Fibroblast of lung (primary cell): ENCODE data around the gene KIAA1549. TPM values are rescaled to one million over a fixed set of nuclear protein-coding genes. Genes with fewer than 3 reads are reported as not detected.

Experiments
- DNase-seq, 2 donors: peaks; one replicate each; pipeline versions ENCODE4 v3.0.0 to v3.0.0-alpha.2; 2010; ENCODE audit warnings: low read depth in 2 of 2
- H2AFZ ChIP-seq: 2 replicates; pipeline ENCODE4 v1.5.1; 2012; ENCODE audit warnings: low read length, control low read depth, inconsistent platforms
- H3K27ac ChIP-seq: 2 replicates; pipeline ENCODE4 v1.5.1; 2011; ENCODE audit warnings: low read length, control low read depth; ENCODE audit not compliant: insufficient read depth
- H3K27me3 ChIP-seq: 2 replicates; pipeline ENCODE4 v1.5.1; 2011; ENCODE audit warnings: mild to moderate bottlenecking, low read length; ENCODE audit not compliant: control insufficient read depth, insufficient read depth
- H3K36me3 ChIP-seq: 2 replicates; pipeline ENCODE4 v1.5.1; 2011; ENCODE audit warnings: low read length; ENCODE audit not compliant: control insufficient read depth, insufficient read depth
- H3K4me1 ChIP-seq: 2 replicates; pipeline ENCODE4 v1.5.1; 2011; ENCODE audit warnings: low read length; ENCODE audit not compliant: control insufficient read depth, insufficient read depth; ENCODE audit errors: extremely low read depth
- H3K4me2 ChIP-seq: 2 replicates; pipeline ENCODE4 v1.5.1; 2011; ENCODE audit warnings: low read length, control low read depth; ENCODE audit not compliant: insufficient read depth; ENCODE audit errors: extremely low read depth
- H3K4me3 ChIP-seq, 4 experiments: fragments of 200-600 bp in 1 of 4; sonication (generic) in 1 of 4; replicated peaks in 1 of 4; 2 replicates each; pipeline ENCODE4 v1.5.1; 2011 to 2016; ENCODE audit warnings: low read length in 4 of 4, low read depth in 3 of 4, mild to moderate bottlenecking in 3 of 4, control low read depth in 2 of 4, inconsistent platforms in 1 of 4, mixed read lengths in 1 of 4; ENCODE audit not compliant: insufficient read depth in 1 of 4; ENCODE audit errors: control extremely low read depth in 1 of 4
- H3K79me2 ChIP-seq: 2 replicates; pipeline ENCODE4 v1.5.1; 2012; ENCODE audit warnings: mild to moderate bottlenecking, low read length, inconsistent platforms; ENCODE audit not compliant: control insufficient read depth, insufficient read depth
- H3K9ac ChIP-seq: 2 replicates; pipeline ENCODE4 v1.5.1; 2011; ENCODE audit warnings: mild to moderate bottlenecking, low read length, control low read depth; ENCODE audit not compliant: insufficient read depth
- H3K9me3 ChIP-seq: 2 replicates; pipeline ENCODE4 v1.5.1; 2012; ENCODE audit warnings: low read depth, low read length; ENCODE audit not compliant: control insufficient read depth, insufficient read depth
- H4K20me1 ChIP-seq: 2 replicates; pipeline ENCODE4 v1.5.1; 2011; ENCODE audit warnings: low read length; ENCODE audit not compliant: control insufficient read depth, insufficient read depth; ENCODE audit errors: extremely low read depth
- EZH2 ChIP-seq: IDR thresholded peaks from 2 replicates; pipeline ENCODE4 v1.5.1; 2012; ENCODE audit warnings: low read length, control low read depth, mild to moderate bottlenecking; ENCODE audit errors: missing control alignments
- polyA plus RNA-seq, 2 donors: library from polyadenylated mRNA; depleted of rRNA in 1 of 2; stranded (reverse) in 1 of 2; unstranded in 1 of 2; fragments of >200 nt; gene quantifications; 2 replicates each; pipeline ENCODE4 v1.2.1, GENCODE V29; 2011 to 2012; ENCODE audit warnings: missing spikeins in 1 of 2
- total RNA-seq: library from RNA; depleted of rRNA; stranded (reverse); fragments of >200 nt; gene quantifications from 2 replicates; pipeline ENCODE4 v1.2.1, GENCODE V29; 2014
- TF ChIP-seq, protein P1 (sequence below), 2 donors: IDR thresholded peaks in 1 of 2; conservative IDR thresholded peaks in 1 of 2; 1 replicate in 1 of 2; 2 replicates in 1 of 2; pipeline ENCODE4 v1.5.1; 2011 to 2012; ENCODE audit warnings: low read length in 2 of 2, control low read depth in 1 of 2, inconsistent platforms in 1 of 2, low read depth in 1 of 2, mild to moderate bottlenecking in 1 of 2

KIAA1549 gene
- total and polyA plus RNA-seq, 2 donors (not counting 1 experiment from before 2014, with no cell fraction given), result 0.48 to 0.66 TPM

DNA sequence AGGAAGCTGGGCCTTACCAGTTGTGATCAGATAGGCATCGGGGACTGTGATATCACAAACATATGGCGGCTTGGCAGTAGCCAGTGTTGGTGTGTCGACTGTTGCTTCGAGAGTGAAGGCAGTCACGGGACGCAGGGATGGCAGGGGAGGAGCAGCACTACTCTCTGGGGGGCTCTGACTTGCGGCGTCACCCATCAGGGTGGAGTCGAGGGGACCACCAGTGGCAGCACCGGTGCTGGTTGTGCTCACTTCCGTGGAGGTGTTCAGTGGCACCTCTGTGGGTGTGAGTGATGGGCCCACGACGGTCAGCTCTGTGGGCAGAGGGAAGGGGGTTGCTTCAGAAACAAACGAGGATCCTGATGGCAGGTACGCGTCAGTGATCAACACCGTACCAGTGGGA, 64.5 kb downstream of the KIAA1549 start:
- DNase-seq, result no peak
- H3K27ac ChIP-seq, result no peak overlapping the region
- H3K79me2 ChIP-seq, result no peaks in the 10 kb centered on the region
- H3K4me3 ChIP-seq, result no peak overlapping the region
- no peaks in the 10 kb centered on the region for H3K9me3 ChIP-seq
- H3K9ac ChIP-seq, result no peak overlapping the region
- no peaks in the 10 kb centered on the region for H4K20me1 ChIP-seq
- TF ChIP-seq EZH2, result no peak
- TF ChIP-seq, protein P1, sequence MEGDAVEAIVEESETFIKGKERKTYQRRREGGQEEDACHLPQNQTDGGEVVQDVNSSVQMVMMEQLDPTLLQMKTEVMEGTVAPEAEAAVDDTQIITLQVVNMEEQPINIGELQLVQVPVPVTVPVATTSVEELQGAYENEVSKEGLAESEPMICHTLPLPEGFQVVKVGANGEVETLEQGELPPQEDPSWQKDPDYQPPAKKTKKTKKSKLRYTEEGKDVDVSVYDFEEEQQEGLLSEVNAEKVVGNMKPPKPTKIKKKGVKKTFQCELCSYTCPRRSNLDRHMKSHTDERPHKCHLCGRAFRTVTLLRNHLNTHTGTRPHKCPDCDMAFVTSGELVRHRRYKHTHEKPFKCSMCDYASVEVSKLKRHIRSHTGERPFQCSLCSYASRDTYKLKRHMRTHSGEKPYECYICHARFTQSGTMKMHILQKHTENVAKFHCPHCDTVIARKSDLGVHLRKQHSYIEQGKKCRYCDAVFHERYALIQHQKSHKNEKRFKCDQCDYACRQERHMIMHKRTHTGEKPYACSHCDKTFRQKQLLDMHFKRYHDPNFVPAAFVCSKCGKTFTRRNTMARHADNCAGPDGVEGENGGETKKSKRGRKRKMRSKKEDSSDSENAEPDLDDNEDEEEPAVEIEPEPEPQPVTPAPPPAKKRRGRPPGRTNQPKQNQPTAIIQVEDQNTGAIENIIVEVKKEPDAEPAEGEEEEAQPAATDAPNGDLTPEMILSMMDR (conservative IDR thresholded peaks at IDR 0.05 in 1 of 2, IDR thresholded peaks at IDR 0.05 in 1 of 2; ENCODE audit: low read depth in 1 of 2, low read length in 2 of 2), result no peak
- no peaks in the 10 kb centered on the region for H3K27me3 ChIP-seq
- no peak overlapping the region for H2AFZ ChIP-seq
- H3K36me3 ChIP-seq, result no peaks in the 10 kb centered on the region
- H3K4me1 ChIP-seq, result no peaks in the 10 kb centered on the region
- H3K4me2 ChIP-seq, result no peak overlapping the region

DNA sequence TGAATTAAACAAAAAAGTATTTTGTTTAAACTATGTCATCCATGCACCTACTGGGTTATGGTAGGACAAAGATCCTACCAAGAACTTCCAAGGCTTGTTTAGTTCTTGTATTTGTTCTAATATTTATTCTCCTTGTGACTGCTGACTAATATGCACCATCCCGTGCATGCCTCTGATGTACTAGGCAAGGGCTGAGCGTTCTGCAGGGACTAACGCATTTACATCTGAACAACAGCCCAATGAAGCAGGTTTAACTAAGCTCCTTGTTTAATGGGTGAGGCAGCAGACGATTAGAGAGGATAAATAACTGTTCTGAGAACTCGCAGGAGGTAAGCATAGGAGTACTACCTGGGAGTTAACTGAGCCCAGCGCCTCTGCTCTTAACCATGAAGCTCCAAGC, 64.9 kb downstream of the KIAA1549 start:
- Histone ChIP-seq H3K9me3 (no peaks in the 10 kb centered on the region), H3K4me3 (no peak overlapping the region), H3K27me3 (no peaks in the 10 kb centered on the region), H4K20me1 (no peaks in the 10 kb centered on the region), H3K4me1 (no peaks in the 10 kb centered on the region), H2AFZ (no peak overlapping the region), H3K36me3 (no peaks in the 10 kb centered on the region), H3K9ac (no peak overlapping the region), H3K4me2 (no peak overlapping the region), H3K79me2 (no peaks in the 10 kb centered on the region), H3K27ac (no peak overlapping the region)
- TF ChIP-seq EZH2, result no peak
- TF ChIP-seq, protein P1 (conservative IDR thresholded peaks at IDR 0.05 in 1 of 2, IDR thresholded peaks at IDR 0.05 in 1 of 2; ENCODE audit: low read depth in 1 of 2, low read length in 2 of 2), result no peak
- no peak for DNase-seq

GRCh38 chr7:138913783-138914182, 67.4 kb downstream of the KIAA1549 start:
- Histone ChIP-seq H4K20me1 (no peaks in the 10 kb centered on the region), H3K9ac (no peak overlapping the region), H3K4me2 (no peak overlapping the region), H2AFZ (no peak overlapping the region), H3K79me2 (no peaks in the 10 kb centered on the region), H3K27ac (no peak overlapping the region), H3K9me3 (no peaks in the 10 kb centered on the region), H3K27me3 (no peaks in the 10 kb centered on the region), H3K4me3 (no peak overlapping the region), H3K4me1 (no peaks in the 10 kb centered on the region), H3K36me3 (no peaks in the 10 kb centered on the region)
- no peak for TF ChIP-seq EZH2
- TF ChIP-seq, protein P1 (conservative IDR thresholded peaks at IDR 0.05 in 1 of 2, IDR thresholded peaks at IDR 0.05 in 1 of 2; ENCODE audit: low read depth in 1 of 2, low read length in 2 of 2), result no peak
- DNase-seq, result no peak
